Stimulated activated CD4-positive, alpha-beta T cell treated with anti-CD3 and anti-CD28 coated beads, TNF-alpha, amount 100 ng/mL, for 24 hours (primary cell): ENCODE results near the gene PLPP3.

Experiments used
- DNase-seq, 3 experiments: peaks; one replicate each; pipeline ENCODE4 v3.0.0-alpha.2; 2020; ENCODE audit warnings: low read depth in 3 of 3

PLPP3 gene

DNA sequence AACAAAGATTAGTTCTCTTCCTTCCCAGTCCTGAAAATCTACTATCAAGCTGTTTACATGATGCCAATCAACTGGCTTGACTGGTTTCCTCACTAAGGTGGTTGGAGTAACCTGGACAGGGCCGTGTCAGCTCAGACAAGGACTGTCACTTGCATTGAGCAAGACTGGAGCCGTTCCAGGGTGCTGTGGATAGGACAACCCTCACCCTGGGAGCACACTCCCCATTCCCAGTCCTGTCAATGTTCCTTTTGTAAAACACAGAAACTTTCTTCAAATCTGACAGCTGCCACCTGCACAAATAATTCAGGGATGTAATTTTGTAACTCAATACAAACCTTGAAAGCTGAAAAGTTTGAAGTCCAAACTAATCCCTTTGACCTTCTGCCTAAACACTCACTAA lies 31.4 kb downstream of the PLPP3 start:
- no peak for DNase-seq

DNA sequence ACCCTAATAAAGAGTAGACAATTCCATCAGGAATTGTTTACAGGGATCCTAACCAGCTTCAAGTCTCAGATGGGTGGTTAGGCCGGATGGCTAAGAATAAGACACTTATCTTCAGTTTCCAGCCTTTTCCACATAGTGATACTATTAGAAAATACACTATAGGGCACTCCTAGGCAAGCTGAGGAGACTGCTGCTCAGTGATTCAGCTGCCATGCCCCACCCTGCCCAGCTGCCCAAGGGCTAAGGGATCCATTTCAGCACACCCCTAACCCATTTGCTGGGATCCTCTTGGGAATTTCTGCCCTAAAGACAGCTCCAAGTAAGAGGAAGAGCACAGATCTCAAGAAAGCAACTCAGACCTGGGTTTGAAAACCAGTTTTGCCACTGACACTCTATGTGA lies 31.9 kb downstream of the PLPP3 start:
- DNase-seq, result no peak

DNA sequence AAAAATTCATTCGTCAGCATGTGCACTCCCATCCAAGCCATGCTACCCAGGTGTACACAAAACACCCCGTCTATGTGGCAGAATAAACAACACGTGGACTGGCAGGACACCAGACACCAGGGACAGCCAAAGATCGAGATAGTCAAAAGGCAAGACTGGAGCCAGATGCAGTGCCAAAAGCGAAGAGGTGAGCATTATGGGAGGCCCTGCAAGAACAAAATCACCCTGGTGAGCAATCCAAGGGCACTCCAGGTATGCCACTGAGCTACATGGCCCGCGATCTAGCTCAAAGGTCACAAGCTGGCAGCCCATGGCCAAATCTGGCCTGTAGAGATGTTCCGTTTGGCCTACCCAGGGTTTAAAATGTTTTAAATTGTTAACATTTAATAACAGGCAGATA lies 33.7 kb downstream of the PLPP3 start:
- DNase-seq, result no peak

DNA sequence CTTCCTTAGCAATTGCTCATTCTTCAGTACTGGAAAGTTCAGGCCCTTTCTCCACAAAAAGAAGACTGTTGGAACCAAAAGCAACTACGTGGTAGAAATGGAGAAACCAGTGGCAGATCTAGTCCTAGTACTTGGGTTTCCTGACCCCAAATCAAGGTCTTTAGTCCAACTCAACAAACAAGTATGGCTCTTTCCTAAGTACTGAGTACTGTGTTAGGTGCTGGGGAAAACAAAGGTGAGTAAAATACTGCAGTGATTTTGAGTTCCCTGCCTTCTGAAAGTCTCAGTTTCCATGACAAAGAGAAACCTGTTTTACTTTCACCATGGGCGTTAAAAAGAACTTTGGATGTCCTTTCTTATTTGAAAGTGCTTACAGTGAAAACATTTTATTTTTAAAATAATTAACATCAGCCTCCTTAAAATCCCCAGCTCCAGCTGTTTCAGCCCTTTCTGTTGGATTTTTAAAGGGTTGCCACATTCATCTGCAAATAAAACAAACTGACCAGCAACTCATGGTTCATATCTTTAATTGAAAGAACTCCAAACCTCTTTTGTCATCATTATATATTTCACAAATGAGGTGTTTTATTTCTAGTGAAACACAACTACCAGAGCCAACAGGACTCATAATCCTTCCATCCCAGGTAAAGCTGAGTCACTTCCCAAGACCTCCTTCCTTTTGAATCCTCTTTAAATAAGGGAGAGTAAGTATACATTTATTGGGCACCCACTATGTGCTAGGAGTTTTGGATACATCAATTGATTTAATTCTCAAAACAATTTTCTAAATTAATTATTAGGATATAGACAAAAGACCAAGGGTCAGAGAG lies 35.4 kb downstream of the PLPP3 start:
- DNase-seq, result no peak

DNA sequence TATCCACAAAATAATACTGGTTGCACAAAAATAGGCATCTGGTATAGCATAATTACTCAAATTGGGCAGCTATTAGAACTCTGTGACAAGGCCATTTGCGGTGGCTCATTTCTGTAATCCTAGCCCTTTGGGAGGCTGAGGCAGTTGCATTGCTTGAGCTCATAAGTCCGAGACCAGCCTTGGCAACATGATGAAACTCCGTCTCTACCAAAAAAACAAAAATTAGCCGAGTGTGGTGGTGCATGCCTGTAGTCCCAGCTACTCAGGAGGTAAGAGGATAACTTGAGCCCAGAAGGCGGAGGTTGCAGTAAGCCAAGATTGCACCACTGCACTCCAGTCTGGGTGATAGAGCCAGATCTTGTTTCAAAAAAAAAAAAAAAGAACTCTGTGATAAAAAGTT lies 36.7 kb downstream of the PLPP3 start:
- no peak for DNase-seq

DNA sequence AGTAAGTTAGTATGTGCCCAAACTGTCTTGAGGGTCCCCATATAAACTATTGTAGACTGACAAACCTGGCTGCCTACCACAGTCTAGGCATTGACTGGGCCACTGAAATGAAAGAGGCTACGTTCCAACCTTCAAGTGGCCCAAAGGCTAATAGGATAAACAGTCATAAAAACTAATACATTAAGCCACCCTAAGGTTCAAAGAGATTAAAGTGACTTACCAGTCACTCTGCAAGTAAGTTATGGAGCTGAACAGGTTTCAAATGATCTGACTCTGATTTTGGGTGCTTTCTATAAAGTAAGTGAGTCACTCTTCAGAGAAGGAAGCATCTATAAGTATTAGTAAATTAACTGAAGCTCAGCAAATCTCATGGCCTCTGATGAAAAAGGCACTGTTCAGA lies 38.0 kb downstream of the PLPP3 start:
- DNase-seq, result no peak

DNA sequence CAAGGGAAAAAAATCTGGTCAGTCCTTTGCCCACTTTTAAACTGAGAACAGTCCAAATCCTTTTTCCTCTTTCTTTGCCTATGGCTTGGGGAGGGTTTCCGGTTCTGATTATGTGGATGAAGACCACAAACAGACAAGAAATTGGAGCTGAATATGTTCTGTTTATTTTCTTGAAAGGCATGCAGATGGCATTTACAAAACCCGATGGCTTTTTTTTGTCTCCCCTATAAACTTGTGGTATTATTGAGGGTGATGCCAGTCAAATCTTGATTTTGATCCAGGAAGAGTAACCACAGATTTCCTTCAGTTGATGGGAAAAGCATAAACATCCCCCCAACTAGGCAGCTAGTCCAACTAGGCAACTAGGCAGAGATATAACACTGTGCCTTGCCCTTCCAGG lies 38.9 kb downstream of the PLPP3 start:
- DNase-seq, result no peak

DNA sequence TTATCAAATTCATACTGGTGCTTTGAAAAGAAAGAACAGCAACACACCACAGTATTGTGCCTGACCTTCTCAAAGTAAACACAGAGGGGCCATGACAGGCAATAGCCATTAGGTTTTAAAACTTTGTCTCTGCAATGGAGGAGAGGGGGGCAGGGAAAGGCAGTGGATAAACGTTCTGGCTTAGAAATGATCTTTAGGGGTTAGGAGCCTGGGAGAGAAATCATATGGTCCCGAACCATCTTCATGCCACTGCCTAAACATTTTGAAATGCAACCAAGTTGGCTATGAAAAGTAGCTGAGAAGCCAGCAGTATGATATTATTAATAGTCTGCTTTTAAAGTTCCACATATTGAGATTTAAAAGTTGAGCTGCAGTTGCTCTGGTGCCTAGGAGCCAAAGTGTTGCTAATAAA lies 39.8 kb downstream of the PLPP3 start:
- no peak for DNase-seq

DNA sequence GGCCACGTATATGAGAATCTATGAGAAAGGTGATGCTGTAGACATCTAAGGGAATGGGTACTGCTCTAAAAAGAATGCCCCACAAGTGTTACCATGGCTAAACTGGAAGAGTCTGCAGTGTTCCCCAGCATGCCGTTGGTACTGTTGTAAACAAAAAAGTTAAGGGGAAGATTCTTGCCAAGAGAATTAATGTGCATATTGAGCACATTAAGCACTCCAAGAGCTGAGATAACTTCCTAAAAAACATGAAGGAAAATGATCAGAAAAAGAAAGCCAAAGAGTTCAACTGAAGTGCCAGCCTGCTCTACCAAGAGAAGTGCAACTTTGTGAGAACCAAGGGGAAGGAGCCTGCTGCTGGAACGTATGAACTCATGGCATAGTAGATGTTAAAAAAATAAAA lies 40.8 kb downstream of the PLPP3 start:
- no peak for DNase-seq

DNA sequence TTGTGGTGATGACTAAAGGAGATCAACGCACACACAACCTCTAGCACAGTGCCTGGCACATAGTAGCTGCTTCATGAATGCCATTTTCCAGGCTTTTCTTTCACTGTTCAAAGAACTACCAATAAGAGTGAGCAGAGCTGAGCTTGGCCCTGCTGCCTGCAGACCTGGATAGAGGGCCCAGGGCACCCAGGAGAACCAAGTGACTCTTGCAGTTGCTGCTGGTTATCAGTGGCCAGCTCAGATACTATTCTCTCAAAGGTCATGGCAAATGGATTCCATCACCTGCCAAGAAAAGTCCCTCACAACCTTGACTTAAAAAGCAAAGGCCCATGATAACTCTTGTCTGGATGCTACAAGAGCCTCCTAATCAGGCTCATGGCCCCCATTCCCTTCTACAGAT lies 41.7 kb downstream of the PLPP3 start:
- no peak for DNase-seq

DNA sequence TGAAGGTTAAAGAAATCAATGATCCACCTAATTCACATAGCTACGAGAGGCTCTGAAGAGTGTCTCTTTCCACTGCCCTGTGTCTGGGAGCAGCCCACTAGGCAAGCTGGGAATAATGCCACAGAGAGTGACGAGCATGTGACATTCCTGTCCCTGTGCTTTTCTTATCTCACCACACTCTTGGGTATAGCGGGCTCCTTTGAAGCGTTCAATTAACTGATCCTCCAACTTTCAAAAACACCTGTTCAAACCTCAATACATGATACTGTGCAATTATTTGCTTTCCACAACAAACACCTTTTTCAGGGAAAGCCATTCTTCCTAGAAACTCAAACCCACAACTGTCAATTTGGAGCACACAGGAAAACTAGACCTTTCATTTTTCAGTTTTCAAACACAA lies 43.4 kb downstream of the PLPP3 start:
- DNase-seq, result no peak

DNA sequence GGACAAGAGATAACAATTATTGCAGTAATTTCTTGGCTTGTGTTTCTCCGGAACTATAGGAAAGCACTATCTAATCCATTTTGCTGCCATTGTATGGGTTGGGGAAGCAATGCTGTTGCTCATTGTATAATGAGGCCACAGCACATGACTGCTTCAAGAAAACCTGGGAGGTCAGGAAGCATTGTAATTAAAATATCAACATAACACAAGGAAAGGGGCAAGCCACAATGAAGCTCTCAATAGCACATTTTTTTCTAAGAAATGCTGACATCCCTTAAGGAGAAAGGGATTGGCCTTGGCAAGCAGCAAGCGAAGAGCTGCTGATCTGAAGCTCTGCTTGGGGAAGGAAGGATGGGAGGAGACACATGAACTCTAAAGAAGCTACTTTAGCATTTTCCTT lies 44.0 kb downstream of the PLPP3 start:
- no peak for DNase-seq

DNA sequence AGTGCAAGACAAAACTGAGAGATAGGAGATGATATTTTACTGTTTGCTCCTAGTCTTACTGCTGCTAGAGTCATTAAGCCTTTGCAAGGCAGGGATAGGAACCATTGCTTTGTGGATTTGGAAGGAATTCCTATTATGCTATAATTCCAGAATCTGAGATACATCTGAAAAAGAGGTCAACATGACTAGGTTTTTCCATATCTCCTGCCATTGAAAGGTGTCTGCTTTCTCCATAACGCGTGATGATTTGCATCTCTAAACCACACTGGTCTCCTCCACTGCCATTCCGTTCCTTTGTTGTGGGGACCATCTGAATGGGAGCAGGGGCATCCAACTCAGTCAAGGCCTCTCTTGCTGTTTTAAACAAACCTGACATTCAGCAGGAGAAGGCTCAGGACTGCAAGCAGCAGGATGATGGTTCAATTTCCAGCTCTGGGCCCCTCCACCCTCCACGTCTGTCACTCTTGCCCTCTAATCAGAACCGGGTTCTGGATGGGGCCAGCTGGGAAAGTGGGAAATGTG lies 45.2 kb downstream of the PLPP3 start:
- no peak for DNase-seq

DNA sequence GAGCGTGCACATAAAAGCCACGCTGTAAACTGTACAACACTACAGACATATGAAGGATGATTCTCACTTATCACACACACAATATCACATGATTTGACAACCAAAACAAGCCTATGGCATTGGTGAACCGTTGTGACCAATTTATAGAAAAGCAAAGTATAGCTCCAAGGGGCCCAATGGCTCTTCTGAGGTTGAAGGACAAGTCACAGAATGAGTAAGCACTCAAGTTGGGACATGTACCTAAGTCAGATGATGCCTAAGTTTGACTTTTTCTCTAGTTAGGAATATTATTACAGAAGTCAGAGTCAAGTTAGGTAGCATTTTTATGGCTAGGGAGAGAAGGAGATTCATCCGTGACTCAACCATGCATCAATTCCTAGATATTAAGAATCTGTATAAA lies 45.7 kb downstream of the PLPP3 start:
- DNase-seq, result no peak

DNA sequence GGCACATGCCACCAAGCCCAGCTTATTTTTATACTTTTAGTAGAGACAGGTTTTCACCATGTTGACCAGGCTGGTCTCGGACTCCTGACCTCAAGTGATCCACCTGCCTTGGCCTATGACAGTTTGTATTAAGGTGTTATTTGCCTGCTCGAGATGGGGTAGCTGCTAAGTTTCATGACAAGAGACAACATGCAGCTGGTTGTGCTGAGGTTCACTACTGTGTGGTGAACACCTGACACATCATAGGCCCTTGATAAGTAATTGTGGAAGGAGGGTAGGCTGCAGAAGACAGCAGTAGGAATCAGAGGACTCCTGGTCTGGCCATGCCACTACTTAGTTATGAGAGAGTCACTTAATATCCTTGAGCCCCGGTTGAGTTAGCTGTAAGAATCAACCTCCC lies 46.2 kb downstream of the PLPP3 start:
- DNase-seq, result no peak

DNA sequence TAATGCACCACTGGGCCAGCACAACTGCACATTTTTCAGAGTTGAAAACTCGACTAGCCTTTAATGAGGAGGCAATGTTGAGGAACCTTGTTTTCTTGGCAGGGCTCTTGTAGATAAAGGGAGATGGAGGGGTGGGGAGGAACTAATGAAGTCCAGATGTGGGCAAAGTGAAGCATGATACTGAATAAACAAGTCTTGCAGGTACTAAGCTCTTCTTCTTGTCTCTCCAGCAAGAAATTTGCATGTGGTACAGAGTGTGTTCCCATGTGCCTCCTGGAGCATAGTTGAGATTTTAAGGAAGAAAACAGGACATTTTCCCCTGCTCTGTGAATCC lies 47.0 kb downstream of the PLPP3 start:
- no peak for DNase-seq

DNA sequence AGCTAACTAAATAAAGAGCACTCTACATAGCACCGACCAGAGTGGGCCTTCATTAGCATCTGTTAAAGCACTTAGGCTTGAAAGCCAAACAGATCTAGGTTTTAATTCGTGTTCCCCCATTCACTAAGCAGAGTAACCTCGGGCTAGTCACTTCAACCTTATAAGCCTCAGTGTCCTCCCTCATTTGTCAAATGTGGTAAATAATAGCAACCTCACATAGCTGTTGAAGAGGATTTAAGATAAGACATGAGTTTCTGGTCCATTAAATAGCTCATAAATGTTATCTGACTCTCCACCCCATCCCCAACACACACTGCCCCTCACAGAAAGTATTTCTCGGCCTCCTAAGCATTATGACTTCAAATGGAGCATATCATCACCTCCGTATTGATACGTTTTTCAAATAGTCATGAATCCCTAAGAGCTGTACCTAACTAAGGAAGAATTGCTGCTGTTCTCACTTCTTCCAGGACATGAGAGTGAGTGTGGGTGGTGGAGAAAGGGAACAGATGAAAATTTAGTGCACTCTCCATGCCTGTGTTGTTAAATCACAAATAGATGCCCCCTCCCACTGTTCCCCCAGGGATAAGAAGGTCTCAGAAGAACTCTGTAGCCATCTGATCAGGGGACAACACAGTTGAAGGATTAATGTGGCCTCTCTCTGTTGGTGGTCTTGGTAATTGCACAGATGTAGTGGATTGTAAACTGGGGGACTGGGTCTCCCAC lies 47.6 kb downstream of the PLPP3 start:
- DNase-seq, result no peak

DNA sequence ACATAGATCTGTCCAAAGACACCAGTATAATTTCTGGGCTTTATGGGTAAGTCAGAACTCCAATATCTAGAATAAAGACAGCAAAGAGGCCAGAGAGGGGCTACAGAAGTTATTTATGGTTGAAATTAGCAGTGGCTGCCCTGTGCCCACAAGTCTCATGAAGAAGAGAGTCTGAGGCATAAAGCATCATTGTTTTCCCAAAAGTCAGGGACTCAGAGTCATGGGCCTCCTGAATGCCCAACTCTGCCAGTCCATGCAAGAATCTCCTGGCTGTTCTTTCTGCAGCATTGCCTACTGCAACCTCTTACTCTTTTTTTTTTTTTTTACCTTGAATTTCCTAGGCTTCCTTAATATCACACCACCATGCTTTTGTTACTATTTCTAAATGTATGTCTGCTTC lies 49.6 kb downstream of the PLPP3 start:
- DNase-seq, result no peak

DNA sequence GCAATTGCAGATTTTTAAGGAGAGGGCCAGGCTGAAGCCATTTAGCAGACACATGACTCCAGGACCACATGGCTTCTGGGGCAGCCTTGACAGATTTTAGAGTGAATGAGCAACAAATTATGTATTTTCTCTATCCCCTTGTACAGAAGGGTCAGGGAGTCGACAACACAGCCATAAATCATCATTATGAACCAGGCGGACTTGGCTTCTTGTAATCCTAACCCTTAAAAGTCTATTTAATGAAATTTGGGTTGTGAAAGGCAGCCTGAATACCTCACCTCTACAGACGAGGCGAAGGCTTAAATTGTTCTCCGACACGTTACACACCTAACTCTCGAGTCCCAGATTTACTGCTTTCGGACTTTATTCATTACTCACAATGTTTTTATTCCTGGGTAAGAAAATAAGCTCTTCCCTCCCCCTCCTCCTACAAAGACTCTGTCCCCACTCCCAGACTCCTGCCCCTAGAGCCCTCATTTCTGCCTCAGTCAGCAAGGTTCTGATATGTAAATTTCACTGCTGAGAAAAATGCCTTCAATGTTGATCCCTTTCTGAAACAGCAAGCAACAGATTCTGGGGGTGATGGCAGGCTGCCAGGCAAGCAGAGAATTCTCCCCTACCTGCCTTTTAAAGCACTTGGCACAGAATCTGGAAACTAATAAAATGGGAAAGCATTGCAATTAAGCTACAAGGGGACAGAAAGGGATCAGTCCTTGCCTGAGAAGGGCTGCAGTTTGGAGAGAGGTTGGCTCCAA lies 51.6 kb downstream of the PLPP3 start:
- DNase-seq, result no peak

DNA sequence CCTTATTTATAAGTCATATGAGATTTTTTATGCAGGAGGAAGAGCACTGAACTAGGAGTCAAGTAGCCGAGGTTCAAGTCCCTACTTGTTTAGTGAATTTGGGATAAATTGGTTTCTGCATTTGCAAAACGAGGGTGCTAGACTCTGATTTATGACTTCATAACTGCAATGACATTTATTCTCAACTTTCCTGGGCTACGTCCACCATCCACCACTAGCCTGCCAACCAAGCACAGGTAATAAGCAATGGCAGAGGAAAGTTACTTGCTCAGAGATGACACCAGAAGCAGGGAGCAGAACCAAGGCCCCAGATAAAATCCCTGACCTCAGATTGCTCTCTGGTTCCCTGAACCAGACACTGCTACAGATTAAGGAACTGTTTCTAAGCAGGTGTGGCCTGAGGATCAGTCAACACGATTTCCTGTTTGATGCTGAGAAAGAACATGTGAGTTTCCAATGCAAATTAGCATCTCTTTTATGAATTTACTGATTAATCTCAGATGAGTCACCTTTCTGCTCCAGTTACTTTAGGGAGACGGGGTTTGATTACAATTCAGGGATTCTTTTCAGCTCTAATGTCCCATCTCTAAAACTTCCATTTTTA lies 52.7 kb downstream of the PLPP3 start:
- DNase-seq, result no peak

DNA sequence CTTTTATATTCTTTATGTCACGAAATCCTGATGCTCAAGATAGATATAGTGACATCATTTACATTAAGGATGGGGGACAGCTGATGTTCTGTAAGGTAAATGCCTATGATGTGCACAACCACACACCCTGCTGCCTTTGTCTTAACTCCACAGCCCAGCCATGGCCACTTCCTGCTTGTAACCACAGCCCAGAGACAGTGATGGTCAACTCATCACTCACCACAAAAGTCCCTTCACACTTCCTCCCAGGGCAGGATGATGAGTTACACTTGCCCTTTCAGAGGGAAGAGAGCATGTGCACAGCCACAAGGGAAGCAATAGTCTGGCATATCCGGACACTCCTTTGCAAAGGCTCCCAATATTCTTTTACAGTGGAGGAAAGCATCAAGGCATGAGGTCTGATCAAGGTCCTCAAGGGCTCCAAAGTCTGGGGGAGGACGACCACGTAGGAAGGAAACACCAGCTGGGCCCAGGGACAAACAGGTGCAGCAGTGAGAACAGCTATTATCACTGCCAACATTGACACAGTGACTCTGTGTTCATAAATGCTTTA lies 53.8 kb downstream of the PLPP3 start:
- DNase-seq, result no peak

DNA sequence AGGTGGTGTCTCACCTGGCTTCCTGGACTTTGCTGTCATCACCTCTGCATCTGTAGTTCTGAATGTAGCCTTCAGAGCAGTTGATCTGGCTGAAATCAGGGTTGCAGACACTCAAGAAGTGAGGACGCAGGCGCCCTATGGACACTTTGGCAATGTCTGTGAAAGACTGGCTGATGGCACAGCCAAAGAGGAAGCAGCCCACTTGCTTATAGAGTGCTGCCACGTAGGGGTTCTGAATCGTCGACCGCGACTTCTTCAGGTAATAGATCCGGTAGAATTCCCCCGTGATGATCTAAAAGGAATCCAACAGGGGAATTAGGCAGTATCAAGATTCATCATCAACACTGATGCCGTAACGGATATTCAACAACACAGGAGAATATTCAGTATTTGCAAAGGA lies 55.1 kb downstream of the PLPP3 start:
- no peak for DNase-seq
